Midbrain (tissue), 1 donor: ENCODE results near the gene EXO1.

Source experiments
- DNase-seq: peaks from one replicate; lab custom pipeline; 2025; lab: John Stamatoyannopoulos, UW

The EXO1 gene

DNA sequence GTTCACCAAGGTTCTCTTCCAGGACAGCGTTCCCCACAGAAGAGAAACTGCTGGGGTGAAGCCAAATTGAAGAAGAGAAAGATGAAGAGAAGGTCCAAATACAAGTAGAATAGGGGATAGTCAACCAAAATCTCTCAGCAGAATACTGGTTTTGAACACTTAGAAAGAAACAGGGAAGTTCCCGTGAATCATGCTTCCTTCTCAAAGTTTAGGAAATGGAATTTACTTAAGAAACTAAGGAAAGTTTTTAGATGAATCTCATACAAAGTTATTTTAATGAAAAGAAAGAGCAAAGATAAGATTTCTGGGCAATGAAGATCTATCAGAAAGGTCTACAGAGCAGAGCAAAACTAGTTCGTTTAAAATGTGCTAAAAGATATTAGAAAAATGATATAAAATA lies 43.3 kb downstream of the EXO1 start:
- no peak for DNase-seq

DNA sequence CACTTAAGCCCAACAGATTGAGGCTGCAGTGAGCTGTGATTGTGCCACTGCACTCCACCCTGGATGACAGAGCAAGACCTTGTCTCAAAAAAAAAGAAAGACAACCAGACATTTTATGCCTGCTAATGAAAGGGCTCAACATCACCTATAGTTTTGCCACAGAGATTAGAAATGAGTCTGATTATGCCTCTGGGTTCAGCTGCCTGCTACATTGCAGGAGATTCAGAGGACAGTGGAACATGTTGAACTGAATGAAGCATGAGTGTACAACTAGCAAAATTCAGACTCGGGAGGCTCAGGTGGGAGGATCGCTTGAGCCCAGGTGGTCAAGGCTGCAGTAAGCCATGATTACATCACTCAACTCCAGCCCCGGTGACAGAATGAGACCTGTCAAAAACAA lies 46.0 kb downstream of the EXO1 start:
- DNase-seq = no peak

DNA sequence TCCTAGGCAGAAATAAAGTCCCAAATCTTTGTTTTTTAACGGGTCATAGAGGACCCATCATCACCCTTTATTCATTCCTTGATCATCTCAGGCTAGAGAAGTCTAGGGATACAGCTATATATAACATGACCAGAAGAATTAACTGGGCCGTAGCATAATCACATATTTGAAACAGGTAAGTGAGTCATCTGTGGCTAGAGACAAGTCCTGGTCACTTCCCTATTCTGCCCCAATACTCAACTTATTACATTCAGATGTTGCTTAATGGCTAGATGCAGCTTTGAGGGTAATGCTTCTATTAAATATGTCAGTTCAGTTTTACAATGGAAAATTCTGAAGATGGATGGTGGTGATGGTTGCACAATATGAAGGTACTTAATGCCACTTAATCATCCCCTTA lies 47.0 kb downstream of the EXO1 start:
- DNase-seq = no peak

DNA sequence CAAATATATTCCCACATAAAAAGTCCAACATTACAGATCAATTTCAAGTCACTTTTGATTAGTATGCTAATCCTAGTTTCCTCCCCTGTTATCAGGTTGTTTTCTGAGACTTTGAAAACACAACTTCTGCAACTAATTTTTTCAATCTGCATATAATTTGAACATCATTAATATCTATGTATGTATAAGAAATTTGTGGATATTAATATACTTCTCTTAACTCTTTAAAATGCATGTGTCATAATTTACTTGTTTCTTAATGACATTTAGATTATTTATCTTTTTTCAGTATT lies 48.6 kb downstream of the EXO1 start:
- DNase-seq = no peak

DNA sequence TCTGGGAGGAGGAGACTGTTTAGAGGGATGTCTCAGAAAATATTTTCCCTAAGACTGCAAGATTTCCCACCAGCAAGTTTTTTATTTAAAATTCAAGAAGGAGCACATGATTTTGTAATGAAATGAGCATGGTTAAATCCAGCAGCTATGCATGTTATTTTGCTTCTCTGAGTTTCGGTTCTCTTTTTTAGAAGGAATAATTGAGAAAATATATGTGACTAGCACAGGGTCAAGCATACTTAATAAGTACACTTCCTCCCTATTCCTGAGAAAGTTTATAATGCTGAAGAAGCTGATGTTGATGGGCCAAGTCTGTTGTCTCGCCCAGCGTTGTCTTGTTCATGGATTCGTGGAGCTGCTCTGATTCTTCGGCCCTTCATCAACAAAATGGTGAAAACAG lies 51.2 kb downstream of the EXO1 start:
- DNase-seq = no peak

DNA sequence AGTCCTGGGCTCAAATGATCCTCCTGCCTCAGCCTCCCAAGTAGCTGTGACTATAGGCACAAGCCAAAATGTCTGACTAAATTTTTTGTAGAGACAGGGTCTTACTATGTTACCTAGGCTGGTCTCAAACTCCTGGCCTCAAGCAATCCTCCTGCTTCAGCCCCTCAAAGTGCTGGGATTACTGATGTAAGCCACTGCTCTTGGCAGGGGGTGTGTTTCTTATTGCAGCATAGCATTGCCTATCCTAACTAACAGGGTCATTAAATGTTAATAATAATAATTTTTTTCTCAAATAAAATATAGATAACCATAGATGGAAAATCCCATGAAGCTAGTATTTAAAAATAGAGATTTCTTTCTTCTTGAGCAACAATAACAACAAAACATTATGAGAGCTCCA lies 52.4 kb downstream of the EXO1 start:
- DNase-seq = no peak

DNA sequence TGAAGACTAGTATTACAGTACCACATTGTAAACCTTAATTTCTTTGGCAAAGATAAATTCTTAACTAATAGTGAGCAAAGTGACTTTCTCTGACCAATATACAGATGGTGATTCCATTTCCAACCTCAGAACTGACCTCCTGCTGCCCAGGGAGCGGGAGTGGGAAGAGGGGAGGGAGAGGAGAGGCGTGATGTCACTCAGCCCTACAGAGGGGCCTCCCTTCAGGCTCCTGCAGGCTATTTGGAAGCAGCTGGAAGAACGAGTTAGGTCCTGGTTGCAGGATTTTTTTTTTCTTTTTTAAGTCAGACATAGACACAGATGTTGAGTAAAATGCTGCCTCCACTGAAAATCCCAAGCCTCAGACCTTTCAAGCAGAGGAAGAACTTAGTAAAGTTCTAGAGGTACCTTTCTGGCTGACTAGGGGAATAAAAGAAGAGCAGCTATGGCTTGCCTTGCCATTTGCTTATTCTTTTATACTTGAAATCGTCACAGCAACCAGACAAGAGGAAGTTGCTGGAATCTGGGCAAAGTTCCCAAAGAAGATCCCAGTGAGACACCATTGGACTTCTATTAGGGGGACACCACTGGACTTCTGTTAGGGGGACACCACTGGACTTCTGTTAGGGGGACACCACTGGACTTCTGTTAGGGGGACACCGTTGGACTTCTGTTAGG lies 54.5 kb downstream of the EXO1 start:
- no peak for DNase-seq

DNA sequence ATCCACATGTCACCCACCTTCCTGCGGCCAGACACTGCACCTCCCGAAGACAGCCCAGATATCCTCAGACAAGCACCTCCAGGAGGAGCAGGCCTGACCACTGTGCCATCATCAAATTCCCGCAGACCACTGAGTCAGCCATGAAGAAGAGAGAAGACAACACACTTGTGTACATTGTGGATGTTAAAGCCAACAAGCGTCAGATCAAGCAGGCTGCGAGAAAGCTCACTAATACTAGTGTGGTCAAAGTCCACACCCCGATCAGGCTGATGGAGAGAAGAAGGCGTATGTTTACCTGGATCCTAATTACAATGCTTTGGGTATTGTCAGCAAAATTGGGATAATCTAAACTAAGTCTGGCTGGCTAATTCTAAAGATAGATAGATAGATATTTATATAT lies 68.2 kb downstream of the EXO1 start:
- no peak for DNase-seq

DNA sequence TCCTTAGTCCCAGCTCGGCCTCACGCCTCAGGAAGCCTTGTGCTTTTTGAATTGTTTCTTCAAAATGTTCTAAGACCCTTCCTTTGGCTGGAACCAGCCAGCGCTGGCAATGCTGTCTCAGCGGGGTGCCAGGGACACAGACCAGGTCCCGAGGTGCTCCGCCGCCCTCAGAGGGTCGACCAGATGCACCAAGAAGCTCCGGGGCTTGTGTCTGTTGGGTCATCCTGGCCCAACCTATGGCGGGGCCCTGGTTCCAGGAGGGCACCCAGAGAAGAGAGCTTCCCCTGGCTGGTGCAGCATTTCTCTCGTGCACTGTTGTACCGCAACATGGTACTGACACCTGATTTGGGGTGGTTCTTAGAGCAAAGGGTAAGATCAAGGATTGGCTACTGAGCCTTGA lies 69.5 kb downstream of the EXO1 start:
- no peak for DNase-seq

DNA sequence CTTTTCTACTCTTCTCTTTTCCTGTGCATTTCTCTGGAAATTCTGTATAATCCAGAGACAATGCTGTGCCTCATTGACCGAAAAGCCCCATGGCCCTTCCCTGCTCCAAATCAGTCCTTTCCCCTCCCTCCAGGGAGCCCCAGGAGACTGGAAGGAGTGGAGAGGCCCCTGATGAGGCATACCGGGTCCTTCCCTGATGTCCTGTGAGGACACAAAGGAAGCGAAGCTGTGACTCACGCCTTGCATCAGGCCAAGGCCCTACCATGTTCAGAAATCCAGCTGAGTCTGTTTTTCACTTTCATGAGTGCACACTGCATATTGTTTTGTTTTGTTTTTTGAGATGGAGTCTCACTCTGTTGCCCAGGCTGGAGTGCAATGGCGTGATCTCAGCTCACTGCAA lies 70.9 kb downstream of the EXO1 start:
- no peak for DNase-seq

DNA sequence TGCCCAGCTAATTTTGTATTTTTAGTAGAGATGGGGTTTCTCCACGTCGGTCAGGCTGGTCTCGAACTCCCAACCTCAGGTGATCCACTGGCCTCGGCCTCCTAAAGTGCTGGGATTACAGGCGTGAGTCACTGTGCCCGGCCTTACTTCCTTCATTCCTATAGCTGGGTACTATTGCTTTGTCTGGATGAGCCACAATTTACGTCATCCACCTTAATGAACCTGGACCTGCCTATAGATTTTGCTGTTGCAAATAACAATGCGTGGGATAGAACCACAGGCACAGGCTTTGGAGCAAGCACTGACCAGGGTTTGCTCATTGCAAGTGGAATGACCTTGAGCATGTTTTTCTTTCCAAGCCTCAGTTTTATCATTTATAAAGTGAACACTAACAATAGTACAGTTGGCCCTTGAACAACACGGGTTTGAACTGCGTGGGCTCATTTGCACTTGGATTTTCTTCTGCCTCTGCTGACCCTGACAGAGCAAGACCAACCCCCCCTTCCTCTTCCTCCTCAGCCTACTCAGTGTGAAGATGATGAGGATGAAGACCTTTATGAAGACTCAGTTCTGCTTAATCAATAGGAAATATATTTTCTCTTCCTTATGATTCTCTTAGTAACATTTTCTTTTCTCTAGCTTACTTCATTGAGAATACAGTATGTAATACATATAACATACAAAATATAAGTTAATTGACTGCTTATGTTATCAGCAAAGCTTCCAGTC lies 76.2 kb downstream of the EXO1 start:
- no peak for DNase-seq

DNA sequence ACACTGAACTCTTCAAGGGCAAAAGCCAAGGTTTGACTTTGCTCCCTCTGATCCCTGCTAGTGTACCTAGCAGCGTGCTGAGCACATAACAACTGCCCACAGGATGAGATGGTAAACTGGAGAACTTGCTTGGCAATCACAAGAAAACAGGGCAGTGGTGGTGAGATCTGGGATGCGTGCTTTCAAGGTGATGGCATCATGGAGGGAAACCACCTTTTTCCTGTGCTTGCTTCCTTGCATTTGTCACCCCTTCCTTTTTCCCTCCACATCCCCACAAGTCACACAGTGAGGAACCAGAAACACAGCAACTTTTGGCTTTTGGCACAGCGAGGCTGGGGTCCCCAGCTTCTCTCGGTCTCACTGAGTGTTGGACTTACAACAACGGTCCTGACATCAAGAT lies 78.1 kb downstream of the EXO1 start:
- no peak for DNase-seq

DNA sequence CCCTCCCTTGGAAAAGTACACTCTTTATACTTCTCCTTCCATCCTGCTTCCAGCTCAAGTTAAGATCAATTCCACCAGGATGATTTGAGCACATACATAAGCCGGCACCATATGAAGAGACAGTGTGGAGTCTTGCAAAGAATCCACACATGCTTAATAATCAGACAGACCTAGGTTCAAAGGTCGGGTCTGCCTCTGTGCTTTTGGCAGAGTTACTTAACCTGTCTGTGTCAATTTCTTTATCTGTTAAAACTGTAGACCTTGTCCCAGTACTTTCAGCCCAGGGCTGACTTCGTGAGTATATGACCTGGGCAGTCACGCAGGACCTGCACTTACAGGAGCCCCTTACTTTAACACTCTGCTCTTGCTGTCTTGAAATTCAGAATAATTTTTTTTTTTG lies 79.3 kb downstream of the EXO1 start:
- DNase-seq = no peak

DNA sequence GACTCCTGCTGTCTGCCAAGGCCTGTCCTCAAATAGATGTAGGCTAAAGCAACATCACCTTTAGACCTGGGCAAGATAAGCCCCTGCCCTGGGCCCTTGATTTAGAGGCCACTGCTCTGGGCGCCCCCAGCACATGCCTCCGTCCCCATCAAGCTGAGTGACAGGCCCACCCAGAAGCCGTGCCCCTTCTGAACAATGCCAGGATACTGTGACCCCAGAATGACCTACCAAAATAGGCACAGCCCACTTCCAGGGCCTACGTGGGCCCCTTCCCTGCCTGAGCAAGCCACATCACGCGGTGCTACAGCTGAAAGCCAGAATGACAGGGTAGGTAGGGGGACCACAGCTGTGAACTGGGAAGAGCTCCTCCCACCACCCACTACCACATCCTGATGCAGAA lies 84.8 kb downstream of the EXO1 start:
- no peak for DNase-seq

DNA sequence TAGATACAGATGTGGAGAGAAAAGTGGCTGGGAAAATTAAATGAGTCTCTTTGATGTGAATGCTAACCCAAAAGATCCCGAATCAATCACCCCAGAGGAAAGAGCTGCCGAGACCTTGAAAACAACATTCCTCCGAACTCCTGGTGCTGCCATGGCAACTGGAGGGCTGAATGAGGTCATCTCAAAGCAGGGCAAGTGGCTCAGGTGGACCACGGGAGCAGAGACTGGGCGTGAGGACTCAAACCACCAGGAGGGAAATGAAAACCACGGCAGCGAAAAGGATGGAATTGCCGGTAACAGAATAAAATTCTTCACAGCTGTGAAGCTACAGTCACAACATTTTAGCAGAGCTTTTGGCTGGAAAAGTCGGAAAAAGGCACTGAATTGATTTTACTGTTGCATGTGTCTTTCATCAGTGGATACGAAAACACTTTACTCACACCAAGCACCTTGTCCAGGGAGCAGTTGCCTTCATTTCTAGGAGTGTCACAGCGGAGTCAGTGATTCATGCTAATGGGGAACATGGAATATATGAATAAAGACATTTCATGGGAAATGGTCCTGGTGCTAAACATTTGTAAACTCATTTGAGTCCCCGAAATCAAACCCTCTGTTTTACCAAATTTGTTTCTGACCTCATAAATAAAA lies 86.3 kb downstream of the EXO1 start:
- peak; percentile 25 for DNase-seq

DNA sequence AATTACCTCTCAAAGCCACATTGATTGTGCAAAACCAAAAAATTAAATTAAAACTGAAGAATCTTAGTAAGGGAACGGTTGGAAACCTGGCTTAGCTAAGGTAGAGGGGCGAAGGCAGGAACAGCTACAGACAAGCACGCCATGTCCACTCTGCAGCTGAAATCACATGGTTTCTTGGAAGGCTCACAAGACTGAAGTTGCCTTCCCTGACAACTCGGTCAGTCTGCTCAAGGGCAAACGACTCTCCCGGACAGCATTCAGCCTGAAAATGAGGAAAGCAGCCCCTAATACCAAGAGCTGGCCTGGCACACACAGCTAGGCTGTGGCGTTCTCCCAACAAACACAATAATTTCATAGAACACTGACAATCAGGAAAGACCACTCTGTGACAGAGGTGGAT lies 86.9 kb downstream of the EXO1 start:
- DNase-seq = peak; percentile 56
